Left lung (tissue), 10 donors: Measurements from ENCODE around the gene HCFC1. TPM values are rescaled to one million over a fixed set of nuclear protein-coding genes. Genes with fewer than 3 reads are reported as not detected.
A peak's percentile ranks its signal among the peaks of the same experiment; 100 is the strongest.

Source experiments
- ATAC-seq: fragments of 200-7000 bp; cut with Tn5 transposase; one replicate; pipeline ENCODE4 v1.9.1; 2020; ENCODE audit warnings: moderate library complexity
- DNase-seq, 4 donors: peaks; one replicate each; pipeline ENCODE4 v3.0.0-alpha.2; 2013 to 2020
- H3K27ac ChIP-seq, 2 donors: fragments of 200-600 bp; sonication (generic) in 1 of 2; one replicate each; pipeline versions ENCODE4 v1.5.0 to v1.8.0; 2020 to 2021
- H3K27me3 ChIP-seq, 2 donors: fragments of 200-600 bp; sonication (generic) in 1 of 2; one replicate each; pipeline versions ENCODE4 v1.5.0 to v1.8.0; 2020 to 2021
- H3K36me3 ChIP-seq, 2 donors: fragments of 200-600 bp; sonication (generic) in 1 of 2; one replicate each; pipeline versions ENCODE4 v1.5.0 to v1.8.0; 2020 to 2021
- H3K4me1 ChIP-seq, 2 donors: fragments of 200-600 bp; one replicate each; pipeline ENCODE4 v1.8.0; 2021
- H3K4me3 ChIP-seq, 2 donors: fragments of 200-600 bp; sonication (generic) in 1 of 2; one replicate each; pipeline versions ENCODE4 v1.5.0 to v1.8.0; 2020 to 2021; ENCODE audit warnings: mild to moderate bottlenecking in 1 of 2
- H3K9me3 ChIP-seq, 2 donors: fragments of 200-600 bp; sonication (generic) in 1 of 2; one replicate each; pipeline versions ENCODE4 v1.5.0 to v1.8.0; 2020 to 2021
- CTCF ChIP-seq, 2 donors: fragments of 200-600 bp; sonication (generic) in 1 of 2; IDR thresholded peaks; one replicate each; pipeline versions ENCODE4 v1.5.0 to v1.8.0; 2021; ENCODE audit warnings: antibody characterized with exemption in 2 of 2
- intact Hi-C, 2 donors: fragments of 100-400 bp; cut with DNase I; formaldehyde crosslinking; loops; one replicate each; pipeline versions ENCODE4 v1.11.2 to v1.14.2; 2022
- polyA plus RNA-seq, 6 donors: library from polyadenylated mRNA; unstranded; fragments of 120-200 nt; gene quantifications; one replicate each; pipeline ENCODE4 v1.2.1, GENCODE V29; 2013; ENCODE audit not compliant: insufficient read length in 6 of 6
- total RNA-seq, 2 donors: library from RNA; stranded (reverse); fragmentation: NEBNext Ultra II Directional; extraction: Animal tissue kit (Norgen Biotek cat#: 25700); gene quantifications; one replicate each; pipeline ENCODE4 v1.2.1, GENCODE V29; 2021
- donor health status: DM: no; HTN: yes; CAD: no.
- donor health status: DM: no; HTN: no; CAD: no.

Gene HCFC1
- total and polyA plus RNA-seq, 8 donors: 28.4 to 58.1 (median 43.9) TPM

GRCh38 chrX:153953892-153954557 lies 17.6 kb downstream of the HCFC1 start:
- intact Hi-C loops: no loop called here
- Histone ChIP-seq H3K27me3 (no peaks in the 10 kb centered on the region), H3K9me3 (no peaks in the 10 kb centered on the region), H3K4me3 (no peak overlapping the region), H3K36me3 (peaks cover 0 to 100% of the 10 kb centered on the region in 2 donors), H3K4me1 (peaks cover 0 to 8% of the 10 kb centered on the region in 2 donors), H3K27ac (no peak overlapping the region)
- DNase-seq (no peak), ATAC-seq (no peak)
- TF ChIP-seq CTCF (IDR thresholded peaks at IDR 0.05): no peak

GRCh38 chrX:153953342-153953830 lies 18.2 kb downstream of the HCFC1 start:
- H3K4me3 ChIP-seq: no peak overlapping the region
- peak; percentile 38 to 88 (median 66) for DNase-seq
- peaks cover 0 to 13% of the 10 kb centered on the region in 2 donors for H3K4me1 ChIP-seq
- ATAC-seq: peak; percentile 82
- H3K27me3 ChIP-seq: no peaks in the 10 kb centered on the region
- H3K36me3 ChIP-seq: peaks cover 0 to 97% of the 10 kb centered on the region in 2 donors
- intact Hi-C loops: no loop called here
- no peak overlapping the region for H3K27ac ChIP-seq
- no peaks in the 10 kb centered on the region for H3K9me3 ChIP-seq
- TF ChIP-seq CTCF (IDR thresholded peaks at IDR 0.05): peak; percentile 91 to 98

GRCh38 chrX:153952373-153953026 lies 19.1 kb downstream of the HCFC1 start:
- ATAC-seq (no peak), DNase-seq (no peak)
- Histone ChIP-seq H3K4me1 (peaks cover 0 to 21% of the 10 kb centered on the region in 2 donors), H3K27me3 (no peaks in the 10 kb centered on the region), H3K27ac (no peak overlapping the region), H3K9me3 (no peaks in the 10 kb centered on the region), H3K36me3 (peaks cover 0 to 88% of the 10 kb centered on the region in 2 donors), H3K4me3 (no peak overlapping the region)
- no peak for TF ChIP-seq CTCF (IDR thresholded peaks at IDR 0.05)
- intact Hi-C loops: no loop called here

- ATAC-seq (no peak), DNase-seq (no peak)
- no peak for TF ChIP-seq CTCF (IDR thresholded peaks at IDR 0.05)
- Histone ChIP-seq H3K4me1 (peaks cover 0 to 26% of the 10 kb centered on the region in 2 donors), H3K36me3 (peaks cover 0 to 81% of the 10 kb centered on the region in 2 donors), H3K27ac (no peak overlapping the region), H3K27me3 (no peaks in the 10 kb centered on the region), H3K9me3 (no peaks in the 10 kb centered on the region), H3K4me3 (no peak overlapping the region)
- intact Hi-C loops: no loop called here
Measured at GRCh38 chrX:153951683-153952372, 19.8 kb downstream of the HCFC1 start.

GRCh38 chrX:153950127-153950526 lies 21.5 kb downstream of the HCFC1 start:
- no peaks in the 10 kb centered on the region for H3K9me3 ChIP-seq
- DNase-seq (no peak), ATAC-seq (no peak)
- H3K36me3 ChIP-seq: peaks cover 0 to 64% of the 10 kb centered on the region in 2 donors
- TF ChIP-seq CTCF (IDR thresholded peaks at IDR 0.05): no peak
- intact Hi-C loops: no loop called here
- peaks cover 0 to 30% of the 10 kb centered on the region in 2 donors for H3K4me1 ChIP-seq
- H3K27me3 ChIP-seq: no peaks in the 10 kb centered on the region
- peak overlapping the region in 1 of 2 donors; percentile 61 for H3K27ac ChIP-seq
- no peak overlapping the region for H3K4me3 ChIP-seq
